Measurements from ENCODE around the gene GALNT9. TPM values are rescaled to one million over a fixed set of nuclear protein-coding genes. Genes with fewer than 3 reads are reported as not detected.

Gene GALNT9
- total RNA-seq, 1 donor from 2014 or later, result not detected

DNA sequence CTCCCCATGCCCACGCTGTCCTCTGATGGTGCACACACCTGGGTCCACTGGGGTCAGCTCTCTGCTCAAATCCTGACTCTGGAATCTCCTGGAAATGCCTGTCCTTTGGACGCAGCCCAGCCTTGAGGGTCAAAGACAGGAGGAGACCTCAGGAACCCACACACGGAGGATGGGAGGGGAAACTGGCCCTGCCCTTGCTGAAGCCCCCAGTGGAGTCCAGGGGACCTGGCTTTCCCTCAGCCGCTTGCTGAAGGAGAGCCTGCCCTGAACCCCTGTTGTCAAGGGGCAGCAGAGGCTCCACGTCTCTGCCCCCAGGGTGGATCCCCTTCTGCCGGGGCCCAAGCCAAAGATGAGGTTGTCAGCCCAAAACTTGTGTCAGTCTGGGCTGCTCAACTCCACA lies 16.9 kb downstream of the GALNT9 start:
- no peak overlapping the region for H2AFZ ChIP-seq (replicated peaks)

DNA sequence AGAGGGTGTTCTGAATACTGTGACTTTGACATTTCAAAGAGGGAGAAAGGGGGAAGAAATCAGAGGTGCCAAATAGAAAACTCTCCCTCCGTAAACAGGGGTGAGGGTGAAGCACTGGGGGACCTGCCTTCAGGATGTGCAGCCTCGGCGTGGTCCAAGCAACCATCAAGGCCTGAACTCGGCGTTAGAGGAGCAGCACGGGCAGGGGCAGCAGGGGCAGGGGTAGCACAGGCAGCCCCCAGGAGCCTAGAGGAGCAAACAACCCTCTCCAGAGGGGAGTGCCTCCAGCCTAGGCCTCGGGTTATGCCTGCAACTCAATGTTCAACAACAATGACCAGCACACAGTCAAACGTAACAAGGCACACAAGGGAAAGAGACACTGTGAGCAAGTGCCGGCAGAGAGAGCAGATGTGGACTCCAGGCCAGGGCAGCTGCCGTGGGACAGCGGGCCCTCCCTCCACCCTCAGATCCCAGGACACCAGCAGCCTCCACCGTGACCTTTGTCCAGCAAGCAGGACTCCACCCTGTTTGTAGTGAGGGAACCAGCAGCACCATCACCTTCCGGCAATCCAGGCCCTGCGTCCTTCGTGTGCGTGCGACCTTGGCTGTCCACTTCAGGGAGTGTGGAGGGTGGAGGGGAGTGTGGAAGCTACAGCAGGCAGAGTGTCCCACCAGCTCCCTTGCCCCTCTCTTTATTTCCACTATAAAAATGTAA lies 18.0 kb downstream of the GALNT9 start:
- Histone ChIP-seq H3K27ac (no peak overlapping the region), H3K4me3 (no peak overlapping the region), H3K27me3 (peaks cover 79% of the 10 kb centered on the region), H3K79me2 (ENCODE audit: low read depth) (no peaks in the 10 kb centered on the region), H4K20me1 (ENCODE audit: low read depth) (no peaks in the 10 kb centered on the region), H2AFZ (replicated peaks) (no peak overlapping the region), H3K9ac (no peak overlapping the region), H3K9me3 (ENCODE audit: low read depth) (no peaks in the 10 kb centered on the region), H3K4me2 (no peak overlapping the region), H3F3A (ENCODE audit: low read depth) (no peaks in the 10 kb centered on the region), H3K36me3 (no peaks in the 10 kb centered on the region), H3K4me1 (no peaks in the 10 kb centered on the region)
- TF ChIP-seq EZH2phosphoT487 (IDR thresholded peaks at IDR 0.05) (no peak), EZH2 (IDR thresholded peaks at IDR 0.05) (no peak)
- TF ChIP-seq, protein P1, sequence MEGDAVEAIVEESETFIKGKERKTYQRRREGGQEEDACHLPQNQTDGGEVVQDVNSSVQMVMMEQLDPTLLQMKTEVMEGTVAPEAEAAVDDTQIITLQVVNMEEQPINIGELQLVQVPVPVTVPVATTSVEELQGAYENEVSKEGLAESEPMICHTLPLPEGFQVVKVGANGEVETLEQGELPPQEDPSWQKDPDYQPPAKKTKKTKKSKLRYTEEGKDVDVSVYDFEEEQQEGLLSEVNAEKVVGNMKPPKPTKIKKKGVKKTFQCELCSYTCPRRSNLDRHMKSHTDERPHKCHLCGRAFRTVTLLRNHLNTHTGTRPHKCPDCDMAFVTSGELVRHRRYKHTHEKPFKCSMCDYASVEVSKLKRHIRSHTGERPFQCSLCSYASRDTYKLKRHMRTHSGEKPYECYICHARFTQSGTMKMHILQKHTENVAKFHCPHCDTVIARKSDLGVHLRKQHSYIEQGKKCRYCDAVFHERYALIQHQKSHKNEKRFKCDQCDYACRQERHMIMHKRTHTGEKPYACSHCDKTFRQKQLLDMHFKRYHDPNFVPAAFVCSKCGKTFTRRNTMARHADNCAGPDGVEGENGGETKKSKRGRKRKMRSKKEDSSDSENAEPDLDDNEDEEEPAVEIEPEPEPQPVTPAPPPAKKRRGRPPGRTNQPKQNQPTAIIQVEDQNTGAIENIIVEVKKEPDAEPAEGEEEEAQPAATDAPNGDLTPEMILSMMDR (IDR thresholded peaks at IDR 0.05), result no peak
- no peak for DNase-seq (ENCODE audit: low spot score)
- peaks cover 16% of the 10 kb centered on the region for H3K9me3 Mint-ChIP-seq
- peaks cover 12% of the 10 kb centered on the region for H3K27me3 Mint-ChIP-seq (ENCODE audit: insufficient read depth, low read depth)
- H3K27ac Mint-ChIP-seq, result no peak overlapping the region
- no peaks in the 10 kb centered on the region for H3K36me3 Mint-ChIP-seq
- H3K4me3 Mint-ChIP-seq, result no peak overlapping the region
- H3K4me1 Mint-ChIP-seq, result peaks cover 20% of the 10 kb centered on the region

More for the DNA sequence above, 16.9 kb downstream of the GALNT9 start:
- H3K4me3 ChIP-seq, result no peak overlapping the region
- TF ChIP-seq, protein P1 (IDR thresholded peaks at IDR 0.05), result no peak
- no peak for TF ChIP-seq EZH2phosphoT487 (IDR thresholded peaks at IDR 0.05)
- TF ChIP-seq EZH2 (IDR thresholded peaks at IDR 0.05), result no peak
- no peak overlapping the region for H3K9ac ChIP-seq
- Mint-ChIP-seq H3K4me1 (peaks cover 20% of the 10 kb centered on the region), H3K36me3 (no peaks in the 10 kb centered on the region), H3K27me3 (ENCODE audit: insufficient read depth, low read depth) (peaks cover 13% of the 10 kb centered on the region), H3K4me3 (no peak overlapping the region), H3K27ac (no peak overlapping the region), H3K9me3 (peaks cover 16% of the 10 kb centered on the region)
- no peaks in the 10 kb centered on the region for H3F3A ChIP-seq (ENCODE audit: low read depth)
- no peaks in the 10 kb centered on the region for H3K79me2 ChIP-seq (ENCODE audit: low read depth)
- H3K27me3 ChIP-seq, result peaks cover 73% of the 10 kb centered on the region
- no peaks in the 10 kb centered on the region for H4K20me1 ChIP-seq (ENCODE audit: low read depth)
- no peak for DNase-seq (ENCODE audit: low spot score)
- no peak overlapping the region for H3K27ac ChIP-seq
- no peaks in the 10 kb centered on the region for H3K36me3 ChIP-seq
- no peak overlapping the region for H3K4me2 ChIP-seq
- H3K9me3 ChIP-seq (ENCODE audit: low read depth), result no peaks in the 10 kb centered on the region
- no peaks in the 10 kb centered on the region for H3K4me1 ChIP-seq

DNA sequence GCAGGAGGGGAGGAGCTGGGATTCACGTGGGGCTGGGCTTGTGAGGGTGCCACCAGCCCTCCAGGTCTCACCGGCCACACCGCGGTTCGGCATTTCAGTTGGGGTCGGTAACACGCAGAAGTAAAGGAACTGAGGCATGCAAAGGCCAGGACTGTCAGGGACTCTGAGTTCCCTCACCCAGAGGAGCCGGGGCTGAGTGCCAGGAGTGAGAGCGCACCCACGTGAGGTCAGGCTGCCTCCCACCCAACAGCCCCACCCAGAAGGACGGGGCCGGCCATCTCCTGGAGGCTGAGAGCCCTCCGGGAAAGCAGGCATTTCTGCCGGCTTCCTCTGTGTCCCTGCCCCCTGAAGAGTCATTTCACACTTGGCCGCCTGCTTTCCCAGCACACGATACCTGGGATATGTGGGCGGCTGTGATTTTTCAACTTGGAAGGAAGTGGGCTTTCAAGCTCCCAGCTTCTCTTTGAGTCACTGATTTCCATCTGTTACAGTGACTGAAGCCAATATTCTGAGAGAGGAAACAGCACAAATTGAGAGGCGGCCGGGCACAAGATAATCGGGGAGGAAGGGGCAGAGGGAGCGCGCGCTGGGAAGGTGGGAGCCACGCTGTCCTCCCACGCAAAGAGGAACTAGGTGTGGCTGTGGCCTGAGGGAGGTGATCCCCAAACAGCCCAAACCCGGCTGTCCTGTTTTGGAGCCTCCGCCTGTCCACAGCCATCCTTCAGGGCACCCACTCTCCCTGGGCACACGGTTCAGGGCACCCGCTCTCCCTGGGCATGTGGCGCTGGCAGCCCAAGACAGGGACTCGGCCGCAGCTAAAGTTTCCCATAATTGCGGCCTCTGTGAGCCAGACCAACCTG lies 19.0 kb downstream of the GALNT9 start:
- peaks cover 16% of the 10 kb centered on the region for H3K9me3 Mint-ChIP-seq
- Histone ChIP-seq H2AFZ (replicated peaks) (no peak overlapping the region), H3K9ac (no peak overlapping the region), H4K20me1 (ENCODE audit: low read depth) (no peaks in the 10 kb centered on the region), H3K27ac (no peak overlapping the region), H3K4me3 (no peak overlapping the region), H3K4me1 (no peaks in the 10 kb centered on the region), H3K9me3 (ENCODE audit: low read depth) (no peaks in the 10 kb centered on the region), H3K27me3 (peaks cover 77% of the 10 kb centered on the region), H3K79me2 (ENCODE audit: low read depth) (no peaks in the 10 kb centered on the region), H3K4me2 (no peak overlapping the region), H3F3A (ENCODE audit: low read depth) (no peaks in the 10 kb centered on the region), H3K36me3 (no peaks in the 10 kb centered on the region)
- TF ChIP-seq EZH2phosphoT487 (IDR thresholded peaks at IDR 0.05) (no peak), EZH2 (IDR thresholded peaks at IDR 0.05) (no peak)
- TF ChIP-seq, protein P1 (IDR thresholded peaks at IDR 0.05), result no peak
- H3K27ac Mint-ChIP-seq, result no peak overlapping the region
- peaks cover 20% of the 10 kb centered on the region for H3K4me1 Mint-ChIP-seq
- DNase-seq (ENCODE audit: low spot score), result no peak
- H3K4me3 Mint-ChIP-seq, result no peak overlapping the region
- H3K36me3 Mint-ChIP-seq, result no peaks in the 10 kb centered on the region
- H3K27me3 Mint-ChIP-seq (ENCODE audit: insufficient read depth, low read depth), result peaks cover 12% of the 10 kb centered on the region
